Activated CD4-positive, CD25-positive, alpha-beta regulatory T cell treated with anti-CD3 and anti-CD28 coated beads, Interleukin-2, amount 50 U/mL, for 16 hours (primary cell): ENCODE data around the gene LSP1.

Experiments
- DNase-seq: peaks from one replicate; pipeline ENCODE4 v3.0.0-alpha.2; 2020; ENCODE audit warnings: low read depth, low spot score

The LSP1 gene

GRCh38 chr11:1915795-1916131 is 62.9 kb downstream of the LSP1 start:
- no peak for DNase-seq

GRCh38 chr11:1916132-1916985 is 63.5 kb downstream of the LSP1 start:
- no peak for DNase-seq

- no peak for DNase-seq
Observed at GRCh38 chr11:1916986-1917522, 64.2 kb downstream of the LSP1 start.

GRCh38 chr11:1917523-1918435 is 64.9 kb downstream of the LSP1 start:
- no peak for DNase-seq

- DNase-seq, result no peak
Observed at GRCh38 chr11:1918436-1919315, 65.8 kb downstream of the LSP1 start.

- DNase-seq, result no peak
Observed at GRCh38 chr11:1919391-1920127, 66.7 kb downstream of the LSP1 start, which contains the start of gene TNNT3. TNNT3 (plus strand) TSS chr11:1919703; CDS start chr11:1922875, 3,172 bp downstream.

GRCh38 chr11:1920128-1920908 is 67.4 kb downstream of the LSP1 start:
- DNase-seq, result no peak

- DNase-seq, result no peak
Observed at GRCh38 chr11:1920909-1921573, 68.2 kb downstream of the LSP1 start.

- DNase-seq, result no peak
Observed at GRCh38 chr11:1921574-1922141, 68.8 kb downstream of the LSP1 start.

GRCh38 chr11:1922481-1923081 is 69.7 kb downstream of the LSP1 start:
- no peak for DNase-seq

GRCh38 chr11:1923201-1923956 is 70.5 kb downstream of the LSP1 start:
- no peak for DNase-seq

- DNase-seq, result no peak
Observed at GRCh38 chr11:1924181-1924580, 71.3 kb downstream of the LSP1 start.

GRCh38 chr11:1924646-1925372 is 71.9 kb downstream of the LSP1 start:
- DNase-seq, result no peak

GRCh38 chr11:1925373-1926155 is 72.7 kb downstream of the LSP1 start:
- DNase-seq, result no peak

GRCh38 chr11:1926156-1927025 is 73.5 kb downstream of the LSP1 start:
- DNase-seq, result no peak
